NB4 (cell line): ENCODE results near the gene DAB2IP.

Source experiments
- DNase-seq: peaks from one replicate; pipeline ENCODE4 v3.0.0; 2010; ENCODE audit warnings: low read depth
- H3K4me3 ChIP-seq: one replicate; pipeline ENCODE4 v1.5.1; 2011; ENCODE audit warnings: mild to moderate bottlenecking, low read depth, low read length, moderate library complexity
- CTCF ChIP-seq: IDR thresholded peaks from one replicate; pipeline ENCODE4 v1.5.1; 2012; ENCODE audit warnings: low read depth, low read length
- MAX ChIP-seq: IDR thresholded peaks from 2 replicates; pipeline ENCODE4 v1.6.1; 2011; ENCODE audit warnings: low read depth, low read length
- MYC ChIP-seq: IDR thresholded peaks from 2 replicates; pipeline ENCODE4 v1.6.1; 2011; ENCODE audit warnings: low read depth, low read length
- POLR2A ChIP-seq: IDR thresholded peaks from 2 replicates; pipeline ENCODE4 v1.6.1; 2011; ENCODE audit warnings: mild to moderate bottlenecking; ENCODE audit not compliant: insufficient read length; ENCODE audit errors: extremely low read depth

Gene DAB2IP

GRCh38 chr9:121752929-121753328 lies 101.5 kb downstream of the DAB2IP start:
- no peak for DNase-seq
- no peak overlapping the region for H3K4me3 ChIP-seq
- no peak for TF ChIP-seq MYC
- no peak for TF ChIP-seq CTCF
- no peak for TF ChIP-seq MAX
- no peak for TF ChIP-seq POLR2A

GRCh38 chr9:121753802-121754654 lies 102.6 kb downstream of the DAB2IP start:
- H3K4me3 ChIP-seq, result no peak overlapping the region
- no peak for DNase-seq
- TF ChIP-seq MAX (no peak), MYC (no peak), CTCF (no peak), POLR2A (no peak)

GRCh38 chr9:121754655-121755436 lies 103.4 kb downstream of the DAB2IP start:
- no peak overlapping the region for H3K4me3 ChIP-seq
- TF ChIP-seq CTCF, result no peak
- no peak for TF ChIP-seq MAX
- TF ChIP-seq MYC, result no peak
- TF ChIP-seq POLR2A, result no peak
- DNase-seq, result no peak

GRCh38 chr9:121755581-121755980 lies 104.1 kb downstream of the DAB2IP start:
- no peak for TF ChIP-seq MAX
- no peak for TF ChIP-seq CTCF
- TF ChIP-seq POLR2A, result no peak
- TF ChIP-seq MYC, result no peak
- DNase-seq, result no peak
- no peak overlapping the region for H3K4me3 ChIP-seq

- DNase-seq, result no peak
- no peak for TF ChIP-seq POLR2A
Measured at GRCh38 chr9:121756474-121757280, 105.2 kb downstream of the DAB2IP start.

GRCh38 chr9:121757281-121757585 lies 105.8 kb downstream of the DAB2IP start:
- TF ChIP-seq POLR2A, result no peak
- no peak for TF ChIP-seq MYC
- no peak for TF ChIP-seq MAX
- no peak for TF ChIP-seq CTCF
- DNase-seq, result no peak
- H3K4me3 ChIP-seq, result no peak overlapping the region

More at GRCh38 chr9:121756474-121757280, 105.2 kb downstream of the DAB2IP start:
- no peak overlapping the region for H3K4me3 ChIP-seq
